CD4-positive, alpha-beta T cell treated with Interleukin-6 for 4 hours (primary cell): ENCODE data around the gene GNB2.
"Not testable (repeated sequence)": the region's sequence is repeated elsewhere in the genome, so short reads cannot be mapped to it uniquely, and the experiment has no call there.

ENCODE experiments used
- DNase-seq: peaks from one replicate; pipeline ENCODE4 v3.0.0-alpha.2; 2020; ENCODE audit warnings: mixed read lengths

Gene GNB2

DNA sequence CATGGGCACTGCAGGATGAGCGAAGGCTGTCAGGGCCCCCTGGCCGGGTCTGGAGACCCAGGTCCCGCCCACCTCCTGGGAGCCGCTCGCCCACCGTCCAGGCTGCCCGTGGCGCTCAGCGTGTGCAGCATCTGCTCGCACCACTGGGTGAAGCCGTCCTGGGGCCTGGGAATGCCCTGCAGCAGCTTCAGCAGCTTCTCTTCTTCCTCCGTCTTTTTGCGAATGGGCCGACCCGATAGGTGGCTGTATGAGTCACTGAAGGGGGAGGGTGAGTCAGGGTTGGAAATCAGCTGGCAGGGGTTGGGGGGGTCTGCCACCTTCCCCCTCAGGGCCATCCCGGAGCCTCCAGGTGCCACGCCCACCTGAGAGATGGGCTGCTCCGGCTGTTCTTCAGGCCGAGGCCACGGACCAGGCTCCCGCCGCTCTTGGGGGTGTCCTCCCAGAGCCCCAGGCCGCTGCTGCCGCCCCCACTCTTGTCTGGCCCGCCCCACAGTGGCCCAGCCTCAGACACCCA is 8.7 kb downstream of the GNB2 start:
- peak; percentile 34 for DNase-seq

DNA sequence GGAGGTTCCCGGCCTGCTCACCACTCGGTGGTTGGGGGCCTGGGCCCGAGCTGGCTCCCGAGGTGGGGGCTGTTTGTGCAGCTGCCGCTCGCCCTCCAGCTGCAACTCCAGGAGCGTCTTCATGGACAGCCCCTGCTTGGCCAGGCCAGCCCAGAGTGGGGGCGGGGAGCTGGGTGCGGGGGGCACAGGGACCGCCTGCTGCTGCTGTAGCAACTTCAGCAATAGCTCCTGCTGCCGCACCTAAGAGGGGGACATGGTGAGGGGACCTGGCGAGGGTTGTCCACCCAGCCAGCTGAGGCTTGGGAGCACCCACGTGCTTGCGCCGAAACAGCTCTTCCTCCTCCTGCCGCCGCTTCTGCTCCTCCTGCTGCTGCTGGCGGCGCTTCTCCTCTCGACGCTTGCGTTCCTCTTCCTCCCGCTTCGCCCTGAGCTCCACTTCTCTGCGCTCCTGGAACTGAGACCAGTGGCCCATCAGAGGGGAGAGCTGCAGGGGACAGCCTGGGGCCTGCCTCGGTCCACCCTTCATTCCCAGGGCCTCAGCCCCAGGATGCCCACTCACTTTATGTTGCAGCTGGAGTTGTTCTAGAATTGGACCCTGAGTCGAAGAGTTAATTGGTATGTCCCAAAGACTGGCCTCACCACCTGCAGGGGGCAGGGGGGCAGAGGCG is 9.6 kb downstream of the GNB2 start:
- no peak for DNase-seq

DNA sequence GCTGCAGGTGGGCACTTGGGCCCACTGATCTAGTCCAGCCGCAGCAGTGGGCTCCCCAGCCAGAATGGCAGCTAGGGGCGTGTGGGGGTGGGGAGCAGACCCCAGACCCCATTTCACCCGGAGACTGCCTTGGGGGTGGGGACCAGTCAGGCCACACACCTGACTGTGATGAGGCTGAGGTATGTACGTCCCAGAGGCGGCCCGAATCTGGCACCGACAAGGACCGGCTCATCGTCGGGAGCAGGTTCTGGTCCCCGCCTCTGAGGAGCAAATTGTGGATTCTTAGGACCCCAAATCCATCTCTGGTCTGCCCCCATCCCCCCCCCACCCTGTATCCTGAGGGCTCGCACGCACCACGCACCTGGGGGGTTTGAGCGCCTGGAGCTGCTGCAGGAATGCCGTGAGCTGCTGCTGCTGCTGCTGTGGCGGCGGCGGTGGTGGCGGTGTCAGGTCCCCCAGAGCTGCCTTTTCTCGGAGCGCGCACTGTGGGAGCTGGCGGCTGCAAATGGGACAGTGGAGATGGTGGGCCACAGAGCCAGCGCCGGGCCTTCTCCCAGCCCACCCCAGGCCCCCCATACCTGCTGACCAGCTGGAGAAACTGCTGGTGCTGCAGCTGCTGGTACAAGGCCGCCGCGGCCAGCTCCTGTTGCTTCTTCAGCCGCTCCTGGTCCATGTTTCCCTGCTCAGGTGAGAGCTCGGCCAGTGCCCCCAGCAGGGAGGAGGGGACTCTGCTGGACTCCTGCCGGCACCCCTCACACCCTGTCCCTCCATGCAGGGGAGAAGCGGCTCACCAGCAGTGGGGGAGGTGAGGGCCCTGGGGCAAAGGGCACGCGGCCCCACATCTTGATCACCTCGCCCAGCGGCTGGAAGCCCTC is 10.4 kb downstream of the GNB2 start:
- DNase-seq: no peak

GRCh38 chr7:100684534-100685042 is 11.0 kb downstream of the GNB2 start:
- DNase-seq: no peak

DNA sequence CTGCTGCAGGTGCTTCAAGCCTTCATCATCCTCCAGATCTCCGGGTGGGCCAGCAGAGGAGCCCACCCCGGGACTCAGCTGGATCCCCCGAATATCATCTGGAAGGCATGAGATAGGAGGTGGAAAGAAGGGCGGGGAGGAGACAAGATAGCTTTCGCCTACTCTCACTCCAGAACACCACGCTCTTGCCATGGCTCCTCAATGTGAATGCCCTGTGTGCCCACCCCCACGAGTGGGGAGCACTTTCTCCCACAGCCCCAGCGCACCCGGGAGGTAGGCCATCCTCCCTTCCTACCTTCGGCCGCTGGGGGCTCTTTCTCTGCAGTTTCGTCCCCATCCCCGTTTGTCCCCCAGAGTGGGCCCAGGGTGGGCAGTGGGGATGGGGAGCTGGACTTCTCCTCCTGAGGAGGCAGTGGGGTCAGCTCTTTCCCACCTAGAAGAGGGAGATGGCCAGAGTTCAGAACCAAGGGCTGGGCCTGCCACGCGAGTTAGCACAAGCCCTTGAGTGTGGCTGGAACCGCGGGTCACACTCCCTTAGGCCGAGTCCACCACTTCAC is 11.6 kb downstream of the GNB2 start:
- DNase-seq: no peak

- no peak for DNase-seq
These were observed 12.1 kb downstream of the GNB2 start for GRCh38 chr7:100685631-100686145.

- DNase-seq: no peak
These were observed 12.8 kb downstream of the GNB2 start for GRCh38 chr7:100686201-100686821.

DNA sequence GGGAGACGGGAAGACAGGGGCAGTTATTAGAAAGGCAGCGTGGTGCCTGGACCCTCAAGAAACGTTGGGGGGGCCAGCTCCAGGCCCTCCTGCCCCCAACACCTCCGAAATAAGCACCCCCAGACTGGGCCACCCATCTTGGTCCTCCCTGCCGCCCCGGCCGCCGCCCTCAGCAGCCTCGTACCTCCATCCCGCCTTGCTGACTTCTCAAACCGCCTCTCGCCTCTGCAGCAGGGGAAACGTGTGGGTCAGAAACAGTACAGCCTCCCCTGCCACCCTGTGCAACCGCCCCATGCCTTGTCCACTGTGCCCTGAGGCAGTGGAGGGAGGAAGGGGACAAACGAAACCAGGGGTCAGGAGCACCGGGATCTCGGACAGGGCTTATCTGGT is 13.3 kb downstream of the GNB2 start:
- DNase-seq: no peak

- no peak for DNase-seq
These were observed 13.7 kb downstream of the GNB2 start for GRCh38 chr7:100687261-100687660.

- no peak for DNase-seq
These were observed 14.3 kb downstream of the GNB2 start for GRCh38 chr7:100687751-100688300.

DNA sequence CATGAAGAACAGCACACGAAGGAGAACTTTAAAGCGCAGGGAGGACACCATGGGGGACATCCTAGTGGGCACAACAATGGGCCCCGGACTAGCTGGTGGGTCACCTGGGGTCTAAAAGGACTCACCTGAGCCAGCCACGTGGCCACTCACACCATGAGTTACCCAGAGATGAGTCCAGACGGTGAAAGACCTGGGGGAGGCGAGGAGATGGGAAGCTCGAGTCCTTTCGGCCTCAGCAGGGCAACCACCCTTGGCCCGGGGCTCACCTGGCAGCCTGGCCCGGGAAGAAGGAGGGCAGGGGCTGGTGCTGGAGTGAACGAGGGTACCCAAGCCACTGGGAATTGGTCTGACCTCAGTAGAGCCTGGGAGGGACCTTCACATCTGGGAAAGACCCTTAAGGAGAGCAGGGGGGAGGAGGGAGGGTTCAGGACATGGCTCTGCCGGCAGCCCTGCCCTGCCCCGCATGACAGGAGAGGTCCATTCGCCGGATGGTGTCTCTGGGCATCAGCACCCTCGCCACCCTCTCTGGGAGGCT is 14.9 kb downstream of the GNB2 start:
- no peak for DNase-seq

DNA sequence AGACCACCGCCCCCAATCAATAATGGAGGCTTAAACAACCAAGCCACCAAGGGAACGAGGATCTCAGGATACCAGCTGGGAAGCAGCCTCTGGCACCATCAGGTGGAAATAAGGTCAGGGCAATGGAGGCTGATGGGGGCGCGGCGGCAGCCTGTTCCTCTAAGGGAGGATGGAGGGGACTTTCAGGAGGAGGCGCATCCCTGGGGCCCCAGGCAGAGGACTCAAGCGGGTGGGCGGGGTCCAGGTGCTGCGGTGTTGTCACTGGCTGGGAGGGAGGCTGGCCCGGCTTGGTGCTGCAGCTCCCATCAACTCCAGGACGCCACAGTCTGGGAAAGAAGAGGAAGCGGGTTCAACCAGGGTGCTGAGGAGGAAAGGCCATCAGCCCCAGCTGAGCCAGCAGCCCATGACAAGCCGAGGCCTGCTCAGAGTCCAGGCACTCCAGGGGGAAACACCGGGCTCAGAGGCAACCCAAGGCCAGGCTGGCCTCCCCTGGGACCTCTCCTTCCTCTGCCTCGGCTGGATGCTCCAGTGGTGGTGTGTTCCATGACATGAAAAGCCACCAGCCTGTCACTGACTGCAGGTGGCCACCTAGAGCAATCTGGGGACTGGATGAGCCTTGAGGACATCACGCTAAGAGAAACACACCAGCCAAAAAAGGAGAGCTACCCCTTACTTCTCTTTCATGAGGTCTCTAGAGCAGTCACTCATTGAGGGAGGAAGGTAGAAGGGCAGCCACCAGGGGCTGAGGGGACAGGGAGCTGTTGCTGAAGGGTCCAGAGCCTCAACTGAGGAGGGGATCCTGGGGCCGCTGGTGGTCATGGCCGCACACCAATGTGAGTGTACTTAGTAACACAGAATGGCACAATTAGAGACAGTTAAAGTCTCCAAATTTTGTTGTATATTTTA is 15.9 kb downstream of the GNB2 start:
- DNase-seq: no peak

DNA sequence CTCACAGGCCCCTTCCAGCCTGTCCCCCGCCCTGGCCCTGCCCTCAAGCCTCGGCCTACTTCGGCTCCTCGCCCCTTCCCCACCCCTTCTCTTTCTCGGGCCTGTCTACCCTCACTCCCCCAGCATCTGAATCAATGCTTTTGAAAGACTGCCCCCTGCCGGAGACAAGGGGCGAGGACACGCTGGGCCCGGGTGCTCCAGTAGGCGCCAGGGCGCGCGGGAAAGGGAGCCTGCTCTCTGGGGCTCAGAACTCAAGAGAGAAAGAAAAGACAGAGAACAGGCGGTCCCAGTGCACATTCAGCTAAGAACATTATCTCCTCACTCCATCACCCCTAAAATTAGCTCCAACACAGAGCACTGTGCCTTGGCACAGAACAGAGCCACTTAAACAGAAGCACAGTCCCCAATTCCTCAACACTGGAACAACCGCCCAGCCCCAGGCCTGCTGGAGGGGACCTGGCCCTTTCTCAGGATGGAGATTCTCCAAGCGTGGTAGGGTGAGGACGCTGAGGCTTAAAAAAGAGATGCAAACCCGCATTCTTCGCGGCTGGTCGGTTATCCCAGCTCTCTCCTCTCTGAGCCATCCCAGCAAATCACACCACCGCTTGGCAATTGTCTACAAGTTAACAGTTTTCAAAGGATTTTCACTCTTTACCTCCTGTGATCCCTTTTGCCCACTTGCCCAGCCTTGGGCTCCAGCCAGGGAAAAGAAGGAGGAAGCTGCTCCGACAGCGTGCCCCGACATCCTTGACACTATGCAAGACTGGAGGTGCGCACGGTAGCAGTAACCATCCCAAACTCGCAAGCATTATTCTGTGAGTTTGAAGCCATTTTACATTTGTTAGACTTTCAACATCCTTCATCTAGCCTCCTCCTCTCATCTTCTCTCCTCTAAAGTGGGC is 18.4 kb downstream of the GNB2 start:
- peak; percentile 88 for DNase-seq

DNA sequence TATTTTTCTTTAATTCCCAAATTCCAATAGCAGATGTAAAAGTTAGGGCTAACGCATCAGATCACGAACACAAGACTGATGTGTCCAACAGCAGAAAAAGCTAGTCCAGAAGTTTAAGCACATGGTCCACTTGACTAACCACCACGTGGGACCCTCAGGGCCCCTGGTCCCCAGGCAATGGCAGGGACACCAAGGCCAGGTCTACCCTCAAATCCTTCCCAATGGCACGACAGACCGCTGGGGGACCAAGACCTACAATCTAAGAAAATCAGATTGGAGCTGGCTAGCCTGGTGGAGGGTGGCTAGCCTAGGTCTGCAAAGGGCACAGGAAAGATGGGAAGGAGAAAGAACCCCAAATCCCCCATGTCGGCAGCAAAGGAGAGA is 19.0 kb downstream of the GNB2 start:
- DNase-seq: no peak

- no peak for DNase-seq
These were observed 20.0 kb downstream of the GNB2 start for GRCh38 chr7:100693312-100694097.

- peak; percentile 80 for DNase-seq
These were observed 20.7 kb downstream of the GNB2 start, which contains the start of gene GIGYF1 for GRCh38 chr7:100694098-100694745. GIGYF1 (minus strand) TSS chr7:100694250; CDS start chr7:100688238, 6,012 bp downstream.

DNA sequence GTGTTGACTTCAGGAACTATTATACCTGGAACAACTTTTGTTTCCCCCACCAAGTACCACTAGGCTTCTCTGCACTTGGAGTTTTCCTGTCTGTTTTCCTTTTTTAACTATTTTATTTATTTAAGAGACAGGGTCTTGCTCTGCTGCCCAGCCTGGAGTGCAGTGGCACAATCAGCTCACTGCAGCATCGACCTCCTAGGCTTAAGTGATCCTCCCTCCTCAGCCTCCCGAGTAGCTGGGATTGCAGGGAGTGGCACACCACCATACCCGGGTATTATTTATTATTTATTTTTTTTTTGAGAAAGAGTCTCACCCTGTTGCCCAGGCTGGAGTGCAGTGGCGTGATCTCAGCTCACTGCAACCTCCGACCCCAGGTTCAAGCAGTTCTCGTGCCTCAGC is 22.6 kb downstream of the GNB2 start:
- DNase-seq: no peak

DNA sequence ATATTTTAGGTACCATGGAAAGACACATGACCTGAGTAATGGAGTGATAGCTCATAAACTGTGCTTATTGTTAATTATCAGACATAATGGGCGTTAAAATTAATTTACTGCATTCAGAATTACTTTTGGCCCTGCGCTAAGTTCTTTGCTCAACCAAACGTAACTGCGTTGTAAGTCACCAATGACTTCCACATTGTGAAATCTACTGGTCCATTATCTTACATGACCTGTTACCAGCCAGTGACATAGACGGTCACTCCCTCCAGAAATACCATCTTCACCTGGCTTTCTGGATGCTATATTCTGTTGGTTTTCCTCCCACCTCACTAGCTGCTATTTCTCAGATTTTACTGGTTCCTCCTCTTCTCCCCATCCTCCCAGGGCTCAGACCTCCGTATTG is 25.5 kb downstream of the GNB2 start:
- no peak for DNase-seq

GRCh38 chr7:100701089-100701488 is 27.5 kb downstream of the GNB2 start:
- DNase-seq: not testable (repeated sequence)
